ENCODE measurements around the gene TNP2.
"Not testable (repeated sequence)": the region's sequence is repeated elsewhere in the genome, so short reads cannot be mapped to it uniquely, and the experiment has no call there.

The TNP2 gene

GRCh38 chr16:11291091-11291703 lies 22.1 kb upstream of the TNP2 start:
- Mint-ChIP-seq H3K4me3 (no peak overlapping the region), H3K4me1 (peaks cover 9% of the 10 kb centered on the region), H3K27ac (peak overlapping the region; percentile 49 to 62 (median 60)), H3K27me3 (ENCODE audit: low read depth) (peaks cover 9% of the 10 kb centered on the region), H3K9me3 (peaks cover 4% of the 10 kb centered on the region), H3K36me3 (ENCODE audit: low read depth) (no peaks in the 10 kb centered on the region)
- TF ChIP-seq CTCF (IDR thresholded peaks at IDR 0.05; ENCODE audit: unreplicated experiment in 3 of 3), result no peak

- Mint-ChIP-seq H3K9me3 (peaks cover 4% of the 10 kb centered on the region), H3K27ac (peak overlapping the region; percentile 49 to 62 (median 60)), H3K4me3 (no peak overlapping the region), H3K4me1 (peaks cover 8% of the 10 kb centered on the region), H3K27me3 (ENCODE audit: low read depth) (peaks cover 9% of the 10 kb centered on the region), H3K36me3 (ENCODE audit: low read depth) (no peaks in the 10 kb centered on the region)
- no peak for TF ChIP-seq CTCF (IDR thresholded peaks at IDR 0.05; ENCODE audit: unreplicated experiment in 3 of 3)
Observed at GRCh38 chr16:11290102-11290893, 21.2 kb upstream of the TNP2 start.

- H3K36me3 Mint-ChIP-seq (ENCODE audit: low read depth); H3K4me1 Mint-ChIP-seq; H3K9me3 Mint-ChIP-seq; H3K27ac Mint-ChIP-seq; H3K27me3 Mint-ChIP-seq (ENCODE audit: low read depth); H3K4me3 Mint-ChIP-seq: not testable (repeated sequence)
Observed at GRCh38 chr16:11289696-11290095, 20.6 kb upstream of the TNP2 start.

GRCh38 chr16:11289202-11289601 lies 20.1 kb upstream of the TNP2 start:
- H3K4me3 Mint-ChIP-seq, result no peak overlapping the region
- H3K27me3 Mint-ChIP-seq (ENCODE audit: low read depth), result peaks cover 9% of the 10 kb centered on the region
- peaks cover 4% of the 10 kb centered on the region for H3K9me3 Mint-ChIP-seq
- TF ChIP-seq CTCF (IDR thresholded peaks at IDR 0.05; ENCODE audit: unreplicated experiment in 3 of 3), result no peak
- peaks cover 8% of the 10 kb centered on the region for H3K4me1 Mint-ChIP-seq
- no peak overlapping the region for H3K27ac Mint-ChIP-seq
- H3K36me3 Mint-ChIP-seq (ENCODE audit: low read depth), result no peaks in the 10 kb centered on the region

- no peak overlapping the region for H3K27ac Mint-ChIP-seq
- no peaks in the 10 kb centered on the region for H3K36me3 Mint-ChIP-seq (ENCODE audit: low read depth)
- no peaks in the 10 kb centered on the region for H3K4me1 Mint-ChIP-seq
- H3K9me3 Mint-ChIP-seq, result peaks cover 4% of the 10 kb centered on the region
- H3K4me3 Mint-ChIP-seq, result no peak overlapping the region
- peaks cover 14% of the 10 kb centered on the region for H3K27me3 Mint-ChIP-seq (ENCODE audit: low read depth)
- no peak for TF ChIP-seq CTCF (IDR thresholded peaks at IDR 0.05; ENCODE audit: unreplicated experiment in 3 of 3)
Observed at GRCh38 chr16:11285842-11286241, 16.7 kb upstream of the TNP2 start.

GRCh38 chr16:11283820-11284248 lies 14.7 kb upstream of the TNP2 start:
- no peaks in the 10 kb centered on the region for H3K4me1 Mint-ChIP-seq
- no peak overlapping the region for H3K27ac Mint-ChIP-seq
- no peaks in the 10 kb centered on the region for H3K36me3 Mint-ChIP-seq (ENCODE audit: low read depth)
- peaks cover 14% of the 10 kb centered on the region for H3K27me3 Mint-ChIP-seq (ENCODE audit: low read depth)
- no peak overlapping the region for H3K4me3 Mint-ChIP-seq
- H3K9me3 Mint-ChIP-seq, result peaks cover 4% of the 10 kb centered on the region
- no peak for TF ChIP-seq CTCF (IDR thresholded peaks at IDR 0.05; ENCODE audit: unreplicated experiment in 3 of 3)
